HepG2 (cell line): ENCODE data around the gene CIITA. TPM values are rescaled to one million over a fixed set of nuclear protein-coding genes. Genes with fewer than 3 reads are reported as not detected.

Experiments
- ADNP ChIP-seq: sonication (generic); formaldehyde crosslinking; IDR thresholded peaks from 2 replicates; pipeline ENCODE4 v1.4.0; 2020; ENCODE audit warnings: missing genetic modification reagents
- CCDC6 ChIP-seq: sonication (generic); formaldehyde crosslinking; IDR thresholded peaks from 2 replicates; pipeline ENCODE4 v1.8.1; 2022; ENCODE audit warnings: mild to moderate bottlenecking, missing genetic modification reagents, moderate library complexity
- CHD2 ChIP-seq: IDR thresholded peaks from 2 replicates; pipeline ENCODE4 v1.6.1; 2011; ENCODE audit warnings: low read depth, low read length, improper control_type of control experiment
- FOXA1 ChIP-seq, 2 experiments: fragments of 450-650 bp in 1 of 2; sonication (generic) in 1 of 2; formaldehyde crosslinking in 1 of 2; IDR thresholded peaks; 2 replicates each; pipeline versions ENCODE4 v1.4.0 to v1.6.1; 2016 to 2020; ENCODE audit warnings: missing genetic modification reagents in 1 of 2
- HOXA3 ChIP-seq: sonication (generic); formaldehyde crosslinking; IDR thresholded peaks from 2 replicates; pipeline ENCODE4 v1.5.0; 2020; ENCODE audit warnings: missing genetic modification reagents
- MAZ ChIP-seq, 2 experiments: sonication (generic) in 1 of 2; formaldehyde crosslinking in 1 of 2; IDR thresholded peaks; 2 replicates each; pipeline versions ENCODE4 v1.5.0 to v1.6.1; 2012 to 2020; ENCODE audit warnings: low read depth in 2 of 2, mild to moderate bottlenecking in 2 of 2, borderline replicate concordance in 1 of 2, improper control_type of control experiment in 1 of 2, low read length in 1 of 2, missing genetic modification reagents in 1 of 2, moderate library complexity in 1 of 2
- MZF1 ChIP-seq: sonication (generic); formaldehyde crosslinking; IDR thresholded peaks from 2 replicates; pipeline ENCODE4 v1.8.1; 2023; ENCODE audit warnings: mild to moderate bottlenecking, missing genetic modification reagents, borderline replicate concordance
- NRL ChIP-seq: sonication (generic); formaldehyde crosslinking; IDR thresholded peaks from 2 replicates; pipeline ENCODE4 v1.5.0; 2020; ENCODE audit warnings: missing genetic modification reagents, mild to moderate bottlenecking, moderate library complexity, borderline replicate concordance
- PCBP1 ChIP-seq: fragments of 200-400 bp; formaldehyde crosslinking; IDR thresholded peaks from 2 replicates; pipeline ENCODE4 v1.6.1; 2017; ENCODE audit warnings: mild to moderate bottlenecking, low read depth, low read length, borderline replicate concordance
- PHF20 ChIP-seq: sonication (generic); formaldehyde crosslinking; IDR thresholded peaks from 2 replicates; pipeline ENCODE4 v1.5.0; 2020; ENCODE audit warnings: mild to moderate bottlenecking, missing genetic modification reagents
- RBFOX2 ChIP-seq: fragments of 200-400 bp; formaldehyde crosslinking; IDR thresholded peaks from 2 replicates; pipeline ENCODE4 v1.6.1; 2017; ENCODE audit warnings: low read depth, mild to moderate bottlenecking, low read length
- SMYD3 ChIP-seq: sonication (generic); formaldehyde crosslinking; IDR thresholded peaks from 2 replicates; pipeline ENCODE4 v1.8.1; 2023; ENCODE audit warnings: mild to moderate bottlenecking, missing genetic modification reagents
- ZNF10 ChIP-seq: sonication (generic); formaldehyde crosslinking; IDR thresholded peaks from 2 replicates; pipeline ENCODE4 v1.4.0; 2020; ENCODE audit warnings: mild to moderate bottlenecking, low read depth, missing genetic modification reagents, borderline replicate concordance
- ZNF3 ChIP-seq: IDR thresholded peaks from 2 replicates; pipeline ENCODE4 v1.7.0; 2017; ENCODE audit warnings: inconsistent platforms
- ZNF782 ChIP-seq: sonication (generic); formaldehyde crosslinking; IDR thresholded peaks from 2 replicates; pipeline ENCODE4 v1.4.0; 2020; ENCODE audit warnings: missing genetic modification reagents, mild to moderate bottlenecking, borderline replicate concordance
- ZNF816 ChIP-seq: sonication (generic); formaldehyde crosslinking; IDR thresholded peaks from 2 replicates; pipeline ENCODE4 v1.8.0; 2022; ENCODE audit warnings: missing genetic modification reagents, mild to moderate bottlenecking, borderline replicate concordance
- polyA plus RNA-seq, 8 experiments: library from polyadenylated mRNA; depleted of rRNA in 3 of 8; stranded (reverse) in 7 of 8; unstranded in 1 of 8; fragments of >200 nt; fragmentation: Illumina TruSeq in 4 of 8; extraction: Trizol in 4 of 8; gene quantifications; 2 replicates each; pipeline versions ENCODE4 v1.2.1 to v1.2.3, GENCODE V29; 2011 to 2016; ENCODE audit warnings: low read depth in 4 of 8, missing spikeins in 1 of 8, mixed read lengths in 1 of 8; ENCODE audit not compliant: insufficient read depth in 1 of 8
- total RNA-seq, 5 experiments: library from RNA; depleted of rRNA; stranded (reverse); fragments of >200 nt; fragmentation: Illumina TruSeq; extraction: Trizol; gene quantifications; 2 replicates each; pipeline ENCODE4 v1.2.3, GENCODE V29; 2016; ENCODE audit warnings: low read depth in 1 of 5
- TF ChIP-seq, protein P1 (sequence below): sonication (generic); formaldehyde crosslinking; IDR thresholded peaks from 2 replicates; pipeline ENCODE4 v1.4.0; 2020; ENCODE audit warnings: missing genetic modification reagents
- TF ChIP-seq, protein P2 (sequence below): sonication (generic); formaldehyde crosslinking; IDR thresholded peaks from 2 replicates; pipeline ENCODE4 v1.8.0; 2022; ENCODE audit warnings: missing genetic modification reagents, low read depth, mild to moderate bottlenecking, borderline replicate concordance
- TF ChIP-seq, protein P3 (sequence below): sonication (generic); formaldehyde crosslinking; IDR thresholded peaks from 2 replicates; pipeline ENCODE4 v1.4.0; 2020; ENCODE audit warnings: missing genetic modification reagents

Gene CIITA
- total and polyA plus RNA-seq, 2 of the 13 experiments (the other 11 are each of a cell fraction or from before 2014, with no cell fraction given) = 0.08 to 0.09 TPM

DNA sequence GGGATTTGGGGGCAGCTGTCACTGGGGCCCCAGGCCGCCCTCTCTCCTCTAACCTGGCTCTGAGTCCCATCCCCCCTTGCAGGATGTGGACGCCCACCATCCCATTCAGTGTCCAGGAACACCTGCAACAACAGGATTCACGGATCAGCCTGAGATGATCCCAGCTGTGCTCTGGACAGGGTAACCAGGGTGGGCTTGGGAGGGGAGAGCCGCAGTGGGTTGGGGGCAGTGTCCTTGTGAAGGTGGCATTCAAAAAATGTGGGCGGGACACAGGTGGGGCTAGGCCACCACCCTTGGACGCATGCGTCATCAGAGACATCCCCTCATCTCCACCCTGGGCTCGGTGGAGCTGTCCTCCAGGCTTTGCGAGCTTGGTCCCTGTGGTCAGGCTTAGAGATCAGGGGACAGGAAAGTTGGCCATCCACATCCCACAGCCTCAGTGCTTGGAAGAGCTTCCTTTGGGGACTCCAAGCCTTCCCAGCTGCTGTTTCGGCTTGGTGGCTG lies 46.2 kb downstream of the CIITA start (continued):
- TF ChIP-seq, protein P1, sequence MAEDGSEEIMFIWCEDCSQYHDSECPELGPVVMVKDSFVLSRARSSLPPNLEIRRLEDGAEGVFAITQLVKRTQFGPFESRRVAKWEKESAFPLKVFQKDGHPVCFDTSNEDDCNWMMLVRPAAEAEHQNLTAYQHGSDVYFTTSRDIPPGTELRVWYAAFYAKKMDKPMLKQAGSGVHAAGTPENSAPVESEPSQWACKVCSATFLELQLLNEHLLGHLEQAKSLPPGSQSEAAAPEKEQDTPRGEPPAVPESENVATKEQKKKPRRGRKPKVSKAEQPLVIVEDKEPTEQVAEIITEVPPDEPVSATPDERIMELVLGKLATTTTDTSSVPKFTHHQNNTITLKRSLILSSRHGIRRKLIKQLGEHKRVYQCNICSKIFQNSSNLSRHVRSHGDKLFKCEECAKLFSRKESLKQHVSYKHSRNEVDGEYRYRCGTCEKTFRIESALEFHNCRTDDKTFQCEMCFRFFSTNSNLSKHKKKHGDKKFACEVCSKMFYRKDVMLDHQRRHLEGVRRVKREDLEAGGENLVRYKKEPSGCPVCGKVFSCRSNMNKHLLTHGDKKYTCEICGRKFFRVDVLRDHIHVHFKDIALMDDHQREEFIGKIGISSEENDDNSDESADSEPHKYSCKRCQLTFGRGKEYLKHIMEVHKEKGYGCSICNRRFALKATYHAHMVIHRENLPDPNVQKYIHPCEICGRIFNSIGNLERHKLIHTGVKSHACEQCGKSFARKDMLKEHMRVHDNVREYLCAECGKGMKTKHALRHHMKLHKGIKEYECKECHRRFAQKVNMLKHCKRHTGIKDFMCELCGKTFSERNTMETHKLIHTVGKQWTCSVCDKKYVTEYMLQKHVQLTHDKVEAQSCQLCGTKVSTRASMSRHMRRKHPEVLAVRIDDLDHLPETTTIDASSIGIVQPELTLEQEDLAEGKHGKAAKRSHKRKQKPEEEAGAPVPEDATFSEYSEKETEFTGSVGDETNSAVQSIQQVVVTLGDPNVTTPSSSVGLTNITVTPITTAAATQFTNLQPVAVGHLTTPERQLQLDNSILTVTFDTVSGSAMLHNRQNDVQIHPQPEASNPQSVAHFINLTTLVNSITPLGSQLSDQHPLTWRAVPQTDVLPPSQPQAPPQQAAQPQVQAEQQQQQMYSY (CRISPR knock-in tag) = peak; percentile 19; the same call in 1 of the 2 replicates
- TF ChIP-seq PHF20 (CRISPR knock-in tag) = no peak
- TF ChIP-seq RBFOX2 = 0 out of 2 replicates have a peak, but pooled peaks have one; percentile 37
- no peak for TF ChIP-seq ADNP (CRISPR knock-in tag)
- no peak for TF ChIP-seq MAZ (IDR thresholded peaks at IDR 0.05; ENCODE audit: borderline replicate concordance, low read depth, low read length)
- TF ChIP-seq MAZ (CRISPR knock-in tag; IDR thresholded peaks at IDR 0.05; ENCODE audit: low read depth) = peak; percentile 69; the same call in 1 of the 2 replicates
- TF ChIP-seq, protein P2, sequence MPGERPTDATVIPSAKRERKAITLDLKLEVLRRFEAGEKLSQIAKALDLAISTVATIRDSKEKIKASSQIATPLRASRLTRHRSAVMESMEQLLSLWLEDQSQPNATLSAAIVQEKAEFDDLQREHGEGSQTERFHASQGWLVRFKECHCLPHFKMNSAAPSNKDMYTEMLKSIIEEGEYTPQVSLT = no peak
- 0 out of 2 replicates have a peak, but pooled peaks have one; percentile 36 for TF ChIP-seq PCBP1
- no peak for TF ChIP-seq ZNF816
- TF ChIP-seq MZF1 = no peak
- TF ChIP-seq NRL (CRISPR knock-in tag) = peak; percentile 23; the same call in 1 of the 2 replicates
- no peak for TF ChIP-seq FOXA1 (IDR thresholded peaks at IDR 0.05)
- no peak for TF ChIP-seq FOXA1 (CRISPR knock-in tag; IDR thresholded peaks at IDR 0.05)
- TF ChIP-seq CHD2 = no peak
- 0 out of 2 replicates have a peak, but pooled peaks have one; percentile 18 for TF ChIP-seq ZNF782 (CRISPR knock-in tag)
- TF ChIP-seq ZNF10 (CRISPR knock-in tag) = peak; percentile 60; the same call in 1 of the 2 replicates
- TF ChIP-seq HOXA3 (CRISPR knock-in tag) = 0 out of 2 replicates have a peak, but pooled peaks have one; percentile 5
- TF ChIP-seq, protein P3, sequence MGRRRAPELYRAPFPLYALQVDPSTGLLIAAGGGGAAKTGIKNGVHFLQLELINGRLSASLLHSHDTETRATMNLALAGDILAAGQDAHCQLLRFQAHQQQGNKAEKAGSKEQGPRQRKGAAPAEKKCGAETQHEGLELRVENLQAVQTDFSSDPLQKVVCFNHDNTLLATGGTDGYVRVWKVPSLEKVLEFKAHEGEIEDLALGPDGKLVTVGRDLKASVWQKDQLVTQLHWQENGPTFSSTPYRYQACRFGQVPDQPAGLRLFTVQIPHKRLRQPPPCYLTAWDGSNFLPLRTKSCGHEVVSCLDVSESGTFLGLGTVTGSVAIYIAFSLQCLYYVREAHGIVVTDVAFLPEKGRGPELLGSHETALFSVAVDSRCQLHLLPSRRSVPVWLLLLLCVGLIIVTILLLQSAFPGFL (CRISPR knock-in tag) = 0 out of 2 replicates have a peak, but pooled peaks have one; percentile 50
- TF ChIP-seq ZNF3 (CRISPR knock-in tag) = no peak
- TF ChIP-seq SMYD3 (CRISPR knock-in tag) = peak; percentile 41; the same call in 1 of the 2 replicates
- TF ChIP-seq CCDC6 = no peak
